GF-D8 (cell line): ENCODE results near the gene CD58.

Experiments used
- DNase-seq: peaks from one replicate; lab custom pipeline; 2025; lab: John Stamatoyannopoulos, UW

CD58 gene

GRCh38 chr1:116544588-116545358, 26.1 kb downstream of the CD58 start:
- no peak for DNase-seq

- DNase-seq: peak; percentile 49
Observed at GRCh38 chr1:116540088-116540487, 30.7 kb downstream of the CD58 start.

- DNase-seq: no peak
Observed at GRCh38 chr1:116538544-116538943, 32.3 kb downstream of the CD58 start.

- DNase-seq: no peak
Observed at GRCh38 chr1:116537898-116538297, 32.9 kb downstream of the CD58 start.

- DNase-seq: no peak
Observed at GRCh38 chr1:116537040-116537831, 33.6 kb downstream of the CD58 start.

GRCh38 chr1:116534014-116534739, 36.6 kb downstream of the CD58 start:
- DNase-seq: no peak

- no peak for DNase-seq
Observed at GRCh38 chr1:116533429-116533820, 37.4 kb downstream of the CD58 start.

GRCh38 chr1:116532671-116533428, 38.0 kb downstream of the CD58 start:
- no peak for DNase-seq

- DNase-seq: no peak
Observed at GRCh38 chr1:116531917-116532316, 38.9 kb downstream of the CD58 start.

GRCh38 chr1:116529681-116530080, 41.1 kb downstream of the CD58 start:
- DNase-seq: no peak

- DNase-seq: no peak
Observed at GRCh38 chr1:116529199-116529631, 41.6 kb downstream of the CD58 start.

- no peak for DNase-seq
Observed at GRCh38 chr1:116528329-116529083, 42.3 kb downstream of the CD58 start.

- DNase-seq: no peak
Observed at GRCh38 chr1:116525440-116525839, 45.4 kb downstream of the CD58 start.

GRCh38 chr1:116521186-116521585, 49.6 kb downstream of the CD58 start:
- no peak for DNase-seq

- DNase-seq: no peak
Observed at GRCh38 chr1:116518400-116518799, 52.4 kb downstream of the CD58 start.

GRCh38 chr1:116516631-116517030, 54.2 kb downstream of the CD58 start:
- DNase-seq: no peak

GRCh38 chr1:116515702-116516101, 55.1 kb downstream of the CD58 start:
- DNase-seq: peak; percentile 86

- DNase-seq: peak; percentile 99
Observed at GRCh38 chr1:116514708-116515525, 55.9 kb downstream of the CD58 start.

- no peak for DNase-seq
Observed at GRCh38 chr1:116513956-116514355, 56.9 kb downstream of the CD58 start.

GRCh38 chr1:116511459-116512019, 59.3 kb downstream of the CD58 start:
- DNase-seq: no peak
